Adrenal gland (tissue), 5 donors: Measurements from ENCODE around the gene CFAP74.

Experiments
- POLR2A ChIP-seq, 2 donors: fragments of 450-650 bp; IDR thresholded peaks; one replicate each; pipeline ENCODE4 v1.6.1; 2017; ENCODE audit warnings: antibody characterized with exemption in 2 of 2, mild to moderate bottlenecking in 2 of 2, moderate library complexity in 1 of 2
- TF ChIP-seq, protein P1 (sequence below), 6 experiments: fragments of 450-650 bp in 4 of 6; fragments of 200-600 bp in 2 of 6; sonication (generic) in 1 of 6; IDR thresholded peaks; 1 replicate in 5 of 6; 2 replicates in 1 of 6; pipeline versions ENCODE4 v1.5.1 to v1.8.0; 2016 to 2021; ENCODE audit warnings: antibody characterized with exemption in 6 of 6, mild to moderate bottlenecking in 2 of 6, moderate library complexity in 1 of 6
- donor health status: DM: no; HTN: no; CAD: no.

DNA sequence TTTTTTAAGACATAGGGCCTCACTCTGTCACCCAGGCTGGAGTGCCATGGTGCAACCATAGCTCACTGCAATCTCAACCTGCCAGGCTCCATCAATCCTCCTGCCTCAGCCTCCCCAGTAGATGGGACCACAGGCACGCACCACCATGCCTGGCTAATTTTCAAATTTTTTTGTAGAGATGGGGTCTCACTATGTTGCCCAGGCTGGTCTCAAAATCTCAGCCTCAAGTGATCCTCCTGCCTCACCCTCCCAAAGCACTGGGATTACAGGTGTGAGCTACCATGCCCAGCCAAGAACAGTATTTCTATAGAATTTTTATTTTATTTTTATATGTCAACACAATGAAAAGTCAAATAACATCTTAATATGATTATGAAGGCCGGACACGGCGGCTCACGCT, 123.6 kb downstream of the CFAP74 start:
- no peak for TF ChIP-seq POLR2A (IDR thresholded peaks at IDR 0.05)
- TF ChIP-seq, protein P1, sequence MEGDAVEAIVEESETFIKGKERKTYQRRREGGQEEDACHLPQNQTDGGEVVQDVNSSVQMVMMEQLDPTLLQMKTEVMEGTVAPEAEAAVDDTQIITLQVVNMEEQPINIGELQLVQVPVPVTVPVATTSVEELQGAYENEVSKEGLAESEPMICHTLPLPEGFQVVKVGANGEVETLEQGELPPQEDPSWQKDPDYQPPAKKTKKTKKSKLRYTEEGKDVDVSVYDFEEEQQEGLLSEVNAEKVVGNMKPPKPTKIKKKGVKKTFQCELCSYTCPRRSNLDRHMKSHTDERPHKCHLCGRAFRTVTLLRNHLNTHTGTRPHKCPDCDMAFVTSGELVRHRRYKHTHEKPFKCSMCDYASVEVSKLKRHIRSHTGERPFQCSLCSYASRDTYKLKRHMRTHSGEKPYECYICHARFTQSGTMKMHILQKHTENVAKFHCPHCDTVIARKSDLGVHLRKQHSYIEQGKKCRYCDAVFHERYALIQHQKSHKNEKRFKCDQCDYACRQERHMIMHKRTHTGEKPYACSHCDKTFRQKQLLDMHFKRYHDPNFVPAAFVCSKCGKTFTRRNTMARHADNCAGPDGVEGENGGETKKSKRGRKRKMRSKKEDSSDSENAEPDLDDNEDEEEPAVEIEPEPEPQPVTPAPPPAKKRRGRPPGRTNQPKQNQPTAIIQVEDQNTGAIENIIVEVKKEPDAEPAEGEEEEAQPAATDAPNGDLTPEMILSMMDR (IDR thresholded peaks at IDR 0.05): no peak
